HCEC 1CT (cell line): ENCODE results near the gene PAQR4.

Source experiments
- DNase-seq: peaks from one replicate; pipeline ENCODE4 v3.0.0-alpha.2; 2017

PAQR4 gene

GRCh38 chr16:2981177-2981898, 12.2 kb downstream of the PAQR4 start:
- DNase-seq, result no peak

- no peak for DNase-seq
Observed at GRCh38 chr16:2981899-2982250, 12.7 kb downstream of the PAQR4 start.

GRCh38 chr16:2982402-2982801, 13.3 kb downstream of the PAQR4 start:
- no peak for DNase-seq

GRCh38 chr16:2983706-2984136, 14.6 kb downstream of the PAQR4 start:
- peak; percentile 74 for DNase-seq

- DNase-seq, result no peak
Observed at GRCh38 chr16:2985462-2985861, 16.3 kb downstream of the PAQR4 start.

GRCh38 chr16:2985893-2986355, 16.8 kb downstream of the PAQR4 start:
- no peak for DNase-seq

GRCh38 chr16:2986623-2987188, 17.6 kb downstream of the PAQR4 start:
- no peak for DNase-seq

- DNase-seq, result no peak
Observed at GRCh38 chr16:2987286-2987685, 18.1 kb downstream of the PAQR4 start.

- no peak for DNase-seq
Observed at GRCh38 chr16:2987833-2988232, 18.7 kb downstream of the PAQR4 start.

GRCh38 chr16:2988590-2989099, 19.5 kb downstream of the PAQR4 start:
- no peak for DNase-seq

- no peak for DNase-seq
Observed at GRCh38 chr16:2990891-2991290, 21.7 kb downstream of the PAQR4 start.

GRCh38 chr16:2991566-2992261, 22.6 kb downstream of the PAQR4 start:
- no peak for DNase-seq

- no peak for DNase-seq
Observed at GRCh38 chr16:2992383-2993081, 23.4 kb downstream of the PAQR4 start.

- DNase-seq, result no peak
Observed at GRCh38 chr16:2996298-2996697, 27.1 kb downstream of the PAQR4 start.

- no peak for DNase-seq
Observed at GRCh38 chr16:2999929-3000328, 30.8 kb downstream of the PAQR4 start.

- DNase-seq, result no peak
Observed at GRCh38 chr16:3000540-3000939, 31.4 kb downstream of the PAQR4 start.

GRCh38 chr16:3001316-3001715, 32.2 kb downstream of the PAQR4 start:
- DNase-seq, result no peak

GRCh38 chr16:3003582-3004270, 34.6 kb downstream of the PAQR4 start:
- peak; percentile 98 for DNase-seq

- DNase-seq, result no peak
Observed at GRCh38 chr16:3004319-3004718, 35.2 kb downstream of the PAQR4 start.

GRCh38 chr16:3004781-3005284, 35.7 kb downstream of the PAQR4 start:
- no peak for DNase-seq

- no peak for DNase-seq
Observed at GRCh38 chr16:3007059-3007956, 38.2 kb downstream of the PAQR4 start.
